Measurements from ENCODE around the gene CBFA2T3. TPM values are rescaled to one million over a fixed set of nuclear protein-coding genes. Genes with fewer than 3 reads are reported as not detected.

Gene CBFA2T3
- polyA plus RNA-seq, 3 donors: 5.3 to 32.2 (median 6.2) TPM

DNA sequence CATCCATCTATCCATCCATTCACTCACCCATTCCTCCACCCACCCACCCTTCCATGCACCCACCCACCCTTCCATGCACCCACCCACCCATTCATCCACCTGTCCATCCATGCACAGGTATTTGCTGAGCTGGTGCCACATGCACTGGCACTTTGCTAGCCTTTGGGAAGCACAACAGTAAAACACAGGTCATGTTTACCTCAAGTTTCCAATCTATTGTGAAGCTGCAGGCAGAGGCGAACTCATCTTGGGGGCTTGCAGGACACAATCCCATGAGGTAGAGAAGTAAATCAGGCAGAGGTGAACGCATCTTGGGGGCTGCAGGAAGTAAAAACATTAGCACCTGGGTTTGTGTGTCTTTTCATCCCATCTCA lies 35.6 kb upstream of the CBFA2T3 start:
- H4K20me1 ChIP-seq (ENCODE audit: insufficient read depth, low read length): no peaks in the 10 kb centered on the region
- Mint-ChIP-seq H3K27me3 (ENCODE audit: low read depth in 3 of 3) (peaks cover 5 to 17% (median 12%) of the 10 kb centered on the region in 3 donors), H3K4me1 (no peaks in the 10 kb centered on the region), H3K4me3 (no peak overlapping the region), H3K27ac (no peak overlapping the region), H3K36me3 (no peaks in the 10 kb centered on the region), H3K9me3 (peaks cover 8 to 12% (median 10%) of the 10 kb centered on the region in 7 donors)
- H3K9me3 ChIP-seq (replicated peaks in 1 of 2; ENCODE audit: control insufficient read depth in 1 of 2, insufficient read depth in 1 of 2, low read length in 2 of 2): peaks cover 0 to 10% of the 10 kb centered on the region in 2 donors
- no peaks in the 10 kb centered on the region for H3K79me2 ChIP-seq (ENCODE audit: insufficient read depth, low read length)
- intact Hi-C loops (cut with micrococcal nuclease): no loop called here
- H3K4me1 ChIP-seq (ENCODE audit: control insufficient read depth in 1 of 2, insufficient read depth in 2 of 2, low read length in 2 of 2): no peaks in the 10 kb centered on the region
- 100% methylated on average over 1 of the region's 2 CpGs for WGBS (ENCODE audit: insufficient coverage)
- H3K27ac ChIP-seq (ENCODE audit: low read depth in 1 of 2, low read length in 2 of 2): no peak overlapping the region
- TF ChIP-seq, protein P1, sequence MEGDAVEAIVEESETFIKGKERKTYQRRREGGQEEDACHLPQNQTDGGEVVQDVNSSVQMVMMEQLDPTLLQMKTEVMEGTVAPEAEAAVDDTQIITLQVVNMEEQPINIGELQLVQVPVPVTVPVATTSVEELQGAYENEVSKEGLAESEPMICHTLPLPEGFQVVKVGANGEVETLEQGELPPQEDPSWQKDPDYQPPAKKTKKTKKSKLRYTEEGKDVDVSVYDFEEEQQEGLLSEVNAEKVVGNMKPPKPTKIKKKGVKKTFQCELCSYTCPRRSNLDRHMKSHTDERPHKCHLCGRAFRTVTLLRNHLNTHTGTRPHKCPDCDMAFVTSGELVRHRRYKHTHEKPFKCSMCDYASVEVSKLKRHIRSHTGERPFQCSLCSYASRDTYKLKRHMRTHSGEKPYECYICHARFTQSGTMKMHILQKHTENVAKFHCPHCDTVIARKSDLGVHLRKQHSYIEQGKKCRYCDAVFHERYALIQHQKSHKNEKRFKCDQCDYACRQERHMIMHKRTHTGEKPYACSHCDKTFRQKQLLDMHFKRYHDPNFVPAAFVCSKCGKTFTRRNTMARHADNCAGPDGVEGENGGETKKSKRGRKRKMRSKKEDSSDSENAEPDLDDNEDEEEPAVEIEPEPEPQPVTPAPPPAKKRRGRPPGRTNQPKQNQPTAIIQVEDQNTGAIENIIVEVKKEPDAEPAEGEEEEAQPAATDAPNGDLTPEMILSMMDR (IDR thresholded peaks at IDR 0.05): no peak
- no peak overlapping the region for H3K4me2 ChIP-seq (replicated peaks; ENCODE audit: extremely low read depth, low read length, poor library complexity, severe bottlenecking)
- no peak overlapping the region for H3K9ac ChIP-seq (ENCODE audit: insufficient read depth, low read length, poor library complexity, severe bottlenecking)
- H2AFZ ChIP-seq (ENCODE audit: insufficient read depth, low read depth, low read length, poor library complexity, severe bottlenecking): no peak overlapping the region
- H3K27me3 ChIP-seq (ENCODE audit: control insufficient read depth in 2 of 2, insufficient read depth in 2 of 2, low read length in 2 of 2): no peaks in the 10 kb centered on the region
- no peaks in the 10 kb centered on the region for H3K36me3 ChIP-seq (replicated peaks in 1 of 2; ENCODE audit: control insufficient read depth in 1 of 2, insufficient read depth in 2 of 2, low read length in 2 of 2)
- H3K4me3 ChIP-seq (replicated peaks in 1 of 3; ENCODE audit: low read depth in 2 of 3, low read length in 3 of 3): no peak overlapping the region
- no peak for DNase-seq

DNA sequence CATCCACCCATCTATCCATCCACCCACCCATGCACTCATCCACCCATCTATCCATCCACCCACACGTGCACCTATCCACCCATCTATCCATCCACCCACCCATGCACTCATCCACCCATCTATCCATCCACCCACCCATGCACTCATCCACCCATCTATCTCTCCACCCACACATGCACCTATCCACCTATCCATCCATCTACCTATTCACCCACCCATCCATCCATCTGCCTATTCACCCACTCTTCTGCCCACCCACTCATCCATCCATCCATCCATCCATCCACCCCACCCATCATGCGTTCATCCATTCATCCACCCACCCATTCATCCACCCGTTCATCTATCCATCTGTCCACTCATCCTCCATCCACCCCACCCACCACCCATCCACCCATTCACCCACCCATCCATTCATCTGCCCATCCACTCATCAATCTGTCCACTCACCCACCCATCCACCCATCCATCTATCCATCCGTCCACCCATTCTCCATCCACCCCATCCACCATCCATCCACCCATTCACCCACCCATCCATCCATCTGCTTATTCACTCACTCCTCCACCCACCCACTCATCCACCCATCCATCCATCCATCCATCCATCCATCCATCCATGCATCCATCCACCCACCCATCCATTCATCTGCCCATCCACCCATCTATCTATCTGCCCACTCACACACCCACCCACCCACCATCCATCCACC lies 35.1 kb upstream of the CBFA2T3 start:
- Histone ChIP-seq H3K27ac (ENCODE audit: low read depth in 1 of 2, low read length in 2 of 2) (no peak overlapping the region), H3K36me3 (replicated peaks in 1 of 2; ENCODE audit: control insufficient read depth in 1 of 2, insufficient read depth in 2 of 2, low read length in 2 of 2) (no peaks in the 10 kb centered on the region), H4K20me1 (ENCODE audit: insufficient read depth, low read length) (no peaks in the 10 kb centered on the region), H3K4me2 (replicated peaks; ENCODE audit: extremely low read depth, low read length, poor library complexity, severe bottlenecking) (no peak overlapping the region), H3K79me2 (ENCODE audit: insufficient read depth, low read length) (no peaks in the 10 kb centered on the region), H3K9me3 (replicated peaks in 1 of 2; ENCODE audit: control insufficient read depth in 1 of 2, insufficient read depth in 1 of 2, low read length in 2 of 2) (peaks cover 0 to 10% of the 10 kb centered on the region in 2 donors), H3K27me3 (ENCODE audit: control insufficient read depth in 2 of 2, insufficient read depth in 2 of 2, low read length in 2 of 2) (no peaks in the 10 kb centered on the region), H3K4me3 (replicated peaks in 1 of 3; ENCODE audit: low read depth in 2 of 3, low read length in 3 of 3) (no peak overlapping the region), H3K4me1 (ENCODE audit: control insufficient read depth in 1 of 2, insufficient read depth in 2 of 2, low read length in 2 of 2) (no peaks in the 10 kb centered on the region), H3K9ac (ENCODE audit: insufficient read depth, low read length, poor library complexity, severe bottlenecking) (no peak overlapping the region), H2AFZ (ENCODE audit: insufficient read depth, low read depth, low read length, poor library complexity, severe bottlenecking) (no peak overlapping the region)
- peaks cover 5 to 22% (median 16%) of the 10 kb centered on the region in 3 donors for H3K27me3 Mint-ChIP-seq (ENCODE audit: low read depth in 3 of 3)
- H3K27ac Mint-ChIP-seq: no peak overlapping the region
- no peak overlapping the region for H3K4me3 Mint-ChIP-seq
- peaks cover 8 to 12% (median 10%) of the 10 kb centered on the region in 7 donors for H3K9me3 Mint-ChIP-seq
- no peaks in the 10 kb centered on the region for H3K4me1 Mint-ChIP-seq
- WGBS (ENCODE audit: insufficient coverage): 86% methylated on average over 4 of the region's 4 CpGs
- TF ChIP-seq, protein P1 (IDR thresholded peaks at IDR 0.05): no peak
- H3K36me3 Mint-ChIP-seq: no peaks in the 10 kb centered on the region
- DNase-seq: no peak
- intact Hi-C loops (cut with micrococcal nuclease): no loop called here

Data from CD14-positive monocyte (primary cell).